Activated gamma-delta T cell treated with Interleukin-2 at 50 U/mL for 16 hours (primary cell): Measurements from ENCODE around the gene SFXN2.
"Not testable (repeated sequence)": the region's sequence is repeated elsewhere in the genome, so short reads cannot be mapped to it uniquely, and the experiment has no call there.

Experiments
- DNase-seq: peaks from one replicate; pipeline ENCODE4 v3.0.0-alpha.2; 2020

Gene SFXN2

GRCh38 chr10:102758240-102758932 is 44.0 kb downstream of the SFXN2 start:
- DNase-seq = no peak

DNA sequence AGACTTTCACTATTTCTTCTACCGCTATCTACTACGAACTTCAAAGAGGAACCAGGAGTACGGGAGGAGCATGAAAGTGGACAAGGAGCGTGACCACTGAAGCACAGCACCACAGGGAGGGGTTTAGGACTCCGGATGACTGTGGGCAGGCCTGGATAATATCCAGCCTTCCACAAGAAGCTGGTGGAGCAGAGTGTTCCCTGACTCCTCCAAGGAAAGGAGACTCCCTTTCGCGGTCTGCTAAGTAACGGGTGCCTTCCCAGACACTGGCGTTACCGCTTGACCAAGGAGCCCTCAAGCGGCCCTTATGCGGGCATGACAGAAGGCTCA is 44.5 kb downstream of the SFXN2 start:
- DNase-seq = not testable (repeated sequence)

DNA sequence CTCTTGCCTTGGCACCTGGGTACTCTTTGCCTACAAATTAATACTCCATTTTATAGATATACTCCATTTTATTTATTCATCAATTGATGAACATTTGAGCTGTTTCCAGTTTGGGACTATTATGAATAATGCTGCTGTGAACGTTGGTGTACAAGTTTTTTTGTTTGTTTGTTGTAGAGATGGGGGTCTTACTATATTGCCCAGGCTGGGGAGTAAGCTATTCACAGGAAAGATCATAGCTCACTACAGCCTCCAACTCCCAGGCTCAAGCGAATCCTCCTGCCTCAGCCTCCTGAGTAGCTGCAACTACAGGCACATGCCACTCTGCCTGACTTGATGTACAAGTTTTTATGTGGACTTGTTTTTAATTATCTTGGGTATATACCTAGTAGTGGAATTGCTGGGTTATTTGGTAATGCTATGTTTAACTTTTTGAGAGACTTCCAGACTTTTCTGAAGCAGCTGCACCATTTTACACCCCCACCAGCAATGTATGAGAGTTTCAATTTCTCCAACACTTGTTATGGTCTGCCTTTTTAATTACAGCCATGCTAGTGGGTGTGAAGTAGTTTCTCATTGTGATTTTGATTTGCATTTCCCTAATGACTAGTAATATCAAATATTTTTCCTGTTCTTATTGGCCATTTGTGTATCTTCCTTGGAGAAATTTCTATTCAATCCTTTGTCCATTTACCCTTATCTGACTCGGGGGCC is 45.2 kb downstream of the SFXN2 start:
- no peak for DNase-seq

- no peak for DNase-seq
These were observed 47.5 kb downstream of the SFXN2 start for GRCh38 chr10:102761981-102762380.

- no peak for DNase-seq
These were observed 48.1 kb downstream of the SFXN2 start for GRCh38 chr10:102762401-102763015.

- DNase-seq = no peak
These were observed 48.7 kb downstream of the SFXN2 start for GRCh38 chr10:102763037-102763607.

DNA sequence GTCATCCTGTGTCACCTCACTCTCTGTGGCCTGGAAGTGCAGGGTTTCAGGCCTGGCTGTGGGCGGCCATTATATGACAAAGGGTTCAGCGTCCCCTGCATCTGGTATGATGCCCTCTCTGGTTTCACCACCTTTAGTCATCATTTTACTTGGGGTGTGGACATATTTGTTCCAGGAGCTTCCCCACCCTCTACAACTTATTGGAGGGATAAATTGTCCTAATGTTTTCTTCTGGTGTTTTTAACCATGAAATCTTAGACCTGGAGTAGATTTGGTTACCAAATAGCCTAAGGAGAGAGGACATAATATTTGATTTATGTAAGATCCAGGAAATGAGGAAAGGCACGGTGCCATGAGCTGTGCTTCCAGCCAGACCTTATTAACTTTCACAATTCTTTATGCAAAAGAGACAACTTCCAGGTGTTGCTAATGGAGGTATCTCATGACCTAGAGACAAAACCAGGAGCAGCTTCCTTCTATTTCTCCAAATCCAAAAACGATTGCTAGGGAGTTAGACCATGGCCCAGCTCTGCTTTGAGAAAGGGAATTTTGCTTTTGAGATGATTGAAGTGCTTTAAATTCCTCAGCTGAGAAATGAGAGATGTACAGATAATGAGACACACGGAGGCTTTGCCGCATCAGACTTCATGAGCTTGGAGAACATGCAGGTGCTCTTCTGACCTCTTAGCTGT is 50.2 kb downstream of the SFXN2 start:
- no peak for DNase-seq

- DNase-seq = no peak
These were observed 50.9 kb downstream of the SFXN2 start for GRCh38 chr10:102765336-102765735.

DNA sequence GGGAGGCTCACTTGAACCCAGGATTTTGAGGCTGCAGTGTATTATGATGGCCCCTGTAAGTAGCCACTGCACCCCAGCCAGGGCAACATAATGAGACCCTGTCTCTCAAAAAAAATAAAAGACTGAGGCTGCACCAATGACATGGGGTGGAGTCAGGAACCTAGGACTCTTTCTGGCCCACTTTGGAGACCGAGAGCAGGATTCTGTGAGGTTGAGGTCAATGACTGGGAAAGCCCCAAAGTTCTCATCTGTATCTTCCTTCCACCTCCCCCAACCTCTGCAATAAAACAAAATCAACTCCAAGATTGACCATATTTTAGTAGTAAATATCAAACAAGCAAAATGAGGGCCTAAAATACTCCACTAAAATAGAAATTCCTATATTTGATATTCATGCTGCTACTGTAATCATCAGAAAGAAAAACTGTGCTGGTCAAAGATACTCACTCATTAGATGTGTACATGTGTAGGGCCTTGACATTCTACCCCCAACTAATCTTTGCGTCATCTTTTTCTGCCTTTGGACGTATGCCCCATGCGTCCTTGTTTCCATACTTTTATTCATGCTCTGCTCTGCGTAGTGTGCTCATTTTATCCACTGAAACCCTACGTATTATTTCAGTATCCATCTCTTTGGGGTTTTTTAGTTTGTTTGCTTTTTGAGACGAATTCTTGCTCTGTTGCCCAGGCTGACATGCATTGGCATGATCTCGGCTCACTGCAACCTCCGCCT is 53.2 kb downstream of the SFXN2 start:
- no peak for DNase-seq

DNA sequence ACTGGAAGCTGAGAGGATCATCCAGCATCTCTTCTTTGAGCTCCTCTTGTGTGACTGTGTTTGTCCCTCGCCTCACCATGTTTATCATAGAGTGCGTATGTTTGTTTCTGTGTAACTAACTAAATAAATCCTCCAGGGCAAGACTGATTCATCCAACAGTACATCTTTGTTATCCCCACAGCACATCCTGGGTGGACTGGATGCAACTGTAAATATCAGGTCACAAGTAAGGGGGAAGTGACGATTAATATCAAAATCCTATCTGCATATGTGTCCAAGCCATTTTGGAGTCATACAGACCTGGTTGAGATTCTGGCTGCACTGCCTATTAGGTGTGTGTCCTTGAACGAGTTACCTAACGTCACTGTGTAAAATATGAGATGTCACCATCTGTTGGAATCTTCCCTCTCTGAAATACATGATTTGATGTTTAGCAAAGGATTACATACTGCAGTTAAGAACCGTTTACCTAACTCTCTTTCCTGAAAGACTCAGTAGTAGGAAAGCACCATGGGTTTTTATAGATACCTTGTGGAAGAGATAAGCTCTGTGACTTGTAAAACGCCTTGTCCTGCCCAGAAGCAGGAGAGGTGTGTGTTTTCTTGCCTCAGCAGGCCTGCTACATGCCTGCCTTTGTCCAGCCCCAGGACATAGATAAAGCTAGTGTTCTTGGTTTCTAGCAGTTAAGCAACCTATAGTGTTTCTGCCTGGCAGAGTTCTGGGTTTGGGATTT is 55.1 kb downstream of the SFXN2 start:
- DNase-seq = no peak

GRCh38 chr10:102770108-102770482 is 55.7 kb downstream of the SFXN2 start:
- no peak for DNase-seq

- no peak for DNase-seq
These were observed 56.4 kb downstream of the SFXN2 start for GRCh38 chr10:102770792-102771191.

DNA sequence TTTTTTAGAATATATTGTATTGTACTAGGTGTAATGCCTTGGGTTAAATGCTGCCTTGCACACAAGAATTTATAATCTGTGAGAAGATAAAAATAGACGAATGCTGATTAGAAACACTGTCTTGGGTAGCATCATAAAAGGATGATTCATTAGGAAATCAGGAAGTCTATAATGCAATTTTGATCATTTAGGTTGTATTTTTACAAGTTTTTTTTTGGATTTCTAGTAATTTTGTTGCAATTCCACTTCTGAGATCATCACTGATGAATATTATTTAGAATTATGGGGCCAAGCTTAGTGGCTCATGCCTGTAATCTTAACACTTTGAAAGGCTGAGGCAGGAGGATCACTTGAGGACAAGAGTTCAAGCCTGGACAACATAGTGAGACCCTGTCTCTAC is 58.9 kb downstream of the SFXN2 start:
- DNase-seq = no peak

GRCh38 chr10:102773986-102774385 is 59.5 kb downstream of the SFXN2 start:
- DNase-seq = no peak

DNA sequence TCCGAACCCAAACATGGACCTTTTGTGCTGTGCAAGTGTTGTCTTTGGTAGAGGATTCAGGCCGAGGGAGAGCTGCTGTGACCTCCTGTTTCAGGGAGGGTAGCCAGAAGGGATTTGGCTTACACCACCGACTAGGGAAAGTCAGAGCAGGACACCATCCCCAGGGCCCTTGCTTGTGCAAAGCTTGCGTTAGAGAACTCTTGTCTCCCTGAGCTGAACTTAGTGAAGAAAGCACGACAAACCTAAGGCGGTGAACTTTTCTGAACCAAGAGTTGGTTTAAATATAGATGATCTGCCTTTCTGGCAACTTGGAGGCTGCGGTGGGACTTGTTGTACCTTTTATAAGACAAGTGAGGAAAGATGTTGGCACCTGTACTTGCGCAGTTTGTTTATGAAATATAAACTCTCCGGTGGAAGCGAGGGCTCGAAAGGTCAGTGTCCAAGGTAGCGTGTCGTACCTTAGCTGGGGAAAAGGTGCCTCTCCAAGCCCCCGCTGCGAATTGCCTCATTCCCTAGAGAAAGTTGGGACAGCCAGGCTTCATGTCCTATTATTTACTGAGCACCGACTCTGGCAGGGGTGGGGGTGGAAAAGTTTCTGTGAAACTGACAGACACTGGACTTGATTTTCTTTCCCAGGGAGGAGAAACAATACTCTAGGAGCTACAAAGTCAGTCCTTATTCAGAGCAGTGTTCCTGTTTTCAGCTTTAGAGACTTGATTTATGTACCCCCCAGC is 60.9 kb downstream of the SFXN2 start:
- no peak for DNase-seq

DNA sequence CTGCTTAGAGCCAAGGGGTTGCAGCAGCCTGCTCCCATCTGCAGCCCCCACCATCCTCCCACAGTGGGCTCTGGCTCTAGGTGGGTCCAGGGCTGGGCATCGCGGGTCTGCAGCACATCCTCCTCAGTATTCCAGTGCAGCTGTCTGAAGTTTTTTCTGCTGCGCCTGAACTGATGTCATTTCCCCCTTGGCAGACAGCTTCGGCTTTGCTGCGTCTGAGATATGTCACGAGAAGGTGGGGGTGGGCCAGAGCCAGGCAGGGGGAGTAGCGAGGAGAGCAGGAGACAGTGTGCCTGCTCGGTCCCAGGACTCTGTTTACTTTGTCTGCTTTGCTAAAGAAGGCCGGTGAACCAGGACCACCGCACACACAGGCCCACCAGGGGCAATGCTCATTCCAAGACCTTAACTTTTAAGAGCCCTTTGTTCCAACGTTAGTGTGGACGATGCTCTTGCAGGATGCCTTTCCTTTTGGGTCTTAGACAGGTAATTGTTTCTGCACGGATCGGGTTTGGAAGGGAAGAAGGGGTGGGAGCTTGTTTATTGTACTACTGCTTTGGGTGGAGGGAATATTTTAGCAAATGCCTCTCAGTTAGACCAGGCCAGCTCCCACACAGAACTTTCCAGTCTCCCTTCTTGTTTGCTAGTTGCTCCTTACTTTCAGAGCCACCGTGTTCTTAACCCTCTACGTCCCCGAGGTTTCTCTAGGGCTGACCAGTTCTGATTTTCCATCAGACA is 61.7 kb downstream of the SFXN2 start:
- no peak for DNase-seq

- DNase-seq = no peak
These were observed 62.5 kb downstream of the SFXN2 start for GRCh38 chr10:102776779-102777456.

DNA sequence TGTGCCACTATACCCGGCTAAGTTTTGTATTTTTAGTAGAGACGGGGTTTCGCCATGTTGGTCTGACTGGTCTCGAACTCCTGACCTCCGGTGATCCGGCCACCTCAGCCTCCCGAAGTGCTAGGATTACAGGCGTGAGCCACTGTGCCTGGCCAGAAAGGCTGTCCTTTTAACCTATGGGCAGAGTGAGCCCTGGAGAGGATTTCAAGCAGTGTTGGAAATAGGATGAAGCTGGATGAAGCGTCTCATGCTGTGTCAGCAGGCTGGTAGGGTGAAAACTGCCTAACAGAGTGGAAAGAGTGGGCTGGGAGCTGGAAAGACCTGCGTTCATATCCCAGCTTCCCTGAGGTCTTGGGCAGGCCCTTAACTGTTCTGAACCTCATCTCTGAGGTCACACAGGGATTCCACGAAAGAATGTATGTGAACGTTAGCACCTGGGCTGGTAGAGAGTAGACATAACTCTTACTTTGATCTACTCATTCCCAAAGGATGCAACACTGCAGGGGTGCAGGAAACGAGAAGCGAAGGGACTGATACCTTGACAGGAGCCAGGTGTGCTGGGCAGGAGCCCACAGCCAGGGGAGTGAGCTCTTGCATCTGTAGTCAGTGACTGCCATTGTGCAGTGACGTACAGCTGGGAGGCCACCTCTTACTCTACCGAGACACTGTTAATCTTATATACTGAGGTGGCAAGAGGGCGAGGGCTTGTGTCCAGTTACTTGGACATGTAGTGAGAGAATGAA is 63.4 kb downstream of the SFXN2 start:
- DNase-seq = no peak

DNA sequence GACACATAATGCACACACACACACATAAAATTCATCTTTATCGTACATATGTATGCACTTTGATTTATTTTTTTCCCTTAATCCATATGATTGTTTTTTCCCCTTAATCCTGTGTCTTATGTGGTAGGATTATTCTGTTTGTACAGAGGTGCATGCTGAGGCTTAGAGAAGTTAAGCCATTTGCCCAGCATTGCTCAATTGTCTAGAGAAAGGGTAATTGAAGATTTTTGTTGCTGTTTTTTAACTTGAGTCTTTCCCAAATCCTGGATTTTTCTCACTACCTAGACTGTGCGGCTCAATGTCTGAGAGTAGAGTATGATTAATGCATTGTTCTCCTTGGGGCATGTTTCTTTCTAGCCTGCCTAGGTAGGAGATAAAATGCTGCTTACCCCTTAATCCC is 64.3 kb downstream of the SFXN2 start:
- no peak for DNase-seq
